NCI-H748 treated with DMSO at 0.1 percent for 48 hours (cell line): ENCODE data around the gene TRABD2B.

Experiments used
- DNase-seq: peaks from one replicate; lab custom pipeline; 2025; lab: John Stamatoyannopoulos, UW

Gene TRABD2B

DNA sequence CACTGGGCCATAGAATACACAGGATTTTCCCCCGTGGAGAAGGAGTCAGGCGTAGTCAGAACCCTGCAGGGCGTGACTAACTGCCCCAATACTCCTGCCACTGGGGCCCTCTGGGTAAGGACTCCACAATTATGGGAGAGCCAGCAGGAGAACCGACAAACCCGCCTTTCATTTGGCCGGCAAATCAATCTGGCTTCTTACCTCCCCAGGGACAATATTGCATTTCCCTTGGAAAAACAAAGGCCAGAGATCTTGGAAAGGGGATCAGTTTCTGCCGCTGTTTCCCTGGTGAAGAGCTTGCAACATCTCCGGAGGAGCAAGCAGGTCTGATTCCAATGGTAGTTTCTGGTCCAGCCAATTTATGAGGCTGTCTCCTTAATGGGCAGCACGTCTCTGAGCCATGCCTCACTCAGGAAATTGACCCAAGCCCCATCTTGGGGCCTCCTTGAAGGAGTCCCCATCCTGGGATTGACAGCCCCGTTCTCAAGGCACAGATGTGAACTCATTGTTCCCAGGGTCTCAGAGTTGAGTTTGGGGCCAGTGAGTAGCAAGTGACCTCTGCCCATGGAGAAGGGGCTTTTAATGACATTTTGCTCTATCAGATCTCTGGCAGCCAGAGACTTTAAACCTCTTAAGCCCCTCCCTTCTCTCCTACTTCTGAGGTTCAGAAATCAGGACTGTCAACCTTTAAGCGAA, 4.3 kb downstream of the TRABD2B start:
- no peak for DNase-seq

DNA sequence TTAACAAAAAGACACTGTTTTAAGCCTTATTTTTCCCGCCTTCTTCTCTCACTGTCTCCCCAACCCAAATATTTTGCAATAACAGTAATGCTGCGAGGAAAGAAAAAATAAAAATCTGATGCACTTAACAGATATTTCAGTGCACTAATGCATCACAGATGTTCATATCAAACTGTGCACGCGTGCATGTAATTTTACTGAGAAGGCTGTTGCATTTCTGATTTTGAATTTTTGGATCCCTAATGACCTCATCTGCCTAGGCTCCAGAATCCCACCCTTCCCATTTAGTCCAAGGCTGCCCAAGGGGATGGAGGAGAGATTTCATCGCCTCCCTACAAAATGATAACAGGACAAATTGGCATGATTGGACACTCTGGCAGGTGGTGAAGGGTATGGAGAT, 5.5 kb downstream of the TRABD2B start:
- DNase-seq = no peak

- no peak for DNase-seq
Measured at GRCh38 chr1:47991187-47991586, 6.0 kb downstream of the TRABD2B start.

DNA sequence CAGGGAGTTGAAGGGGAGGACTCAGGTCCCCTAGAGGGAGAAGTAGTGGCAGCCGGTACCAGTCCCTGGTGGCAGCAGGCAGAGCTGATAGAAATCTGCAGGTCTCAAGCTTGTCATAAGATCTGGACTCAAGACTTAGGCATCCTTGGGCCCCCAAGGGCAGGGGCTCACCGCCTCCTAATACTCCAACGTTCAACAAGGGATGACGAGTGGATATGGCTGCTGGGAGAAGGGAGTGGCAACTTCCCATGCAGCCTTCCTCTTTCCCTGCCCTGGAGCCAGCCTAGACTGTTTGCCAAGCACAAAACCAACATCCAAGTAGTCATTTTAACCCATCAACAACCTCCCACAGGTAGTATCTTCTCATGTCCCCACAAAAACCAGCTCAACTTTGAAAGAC, 6.9 kb downstream of the TRABD2B start:
- DNase-seq = no peak

- DNase-seq = no peak
Measured at GRCh38 chr1:47987601-47988000, 9.6 kb downstream of the TRABD2B start.

DNA sequence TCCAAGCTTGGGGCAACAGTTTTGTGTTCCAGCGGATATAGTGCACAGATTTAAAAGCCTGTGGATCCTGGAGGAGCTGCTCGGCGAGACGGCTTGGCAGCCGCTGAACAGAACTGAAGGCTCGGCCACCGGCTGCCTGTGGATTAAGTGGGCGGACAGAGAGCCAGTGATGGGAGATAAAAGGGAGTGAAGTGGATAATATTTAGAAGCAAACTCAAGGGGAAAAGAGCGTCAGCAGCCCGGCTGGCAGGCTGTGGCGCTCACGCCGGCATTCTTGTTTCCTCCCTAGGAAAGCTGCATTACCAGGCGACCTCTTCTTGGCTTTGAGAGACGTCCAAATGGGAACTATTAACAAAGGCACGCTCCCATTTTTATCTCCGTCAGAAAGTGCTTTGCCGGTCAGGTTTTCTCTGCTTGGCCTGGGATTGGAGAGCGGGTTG, 10.4 kb downstream of the TRABD2B start:
- no peak for DNase-seq

DNA sequence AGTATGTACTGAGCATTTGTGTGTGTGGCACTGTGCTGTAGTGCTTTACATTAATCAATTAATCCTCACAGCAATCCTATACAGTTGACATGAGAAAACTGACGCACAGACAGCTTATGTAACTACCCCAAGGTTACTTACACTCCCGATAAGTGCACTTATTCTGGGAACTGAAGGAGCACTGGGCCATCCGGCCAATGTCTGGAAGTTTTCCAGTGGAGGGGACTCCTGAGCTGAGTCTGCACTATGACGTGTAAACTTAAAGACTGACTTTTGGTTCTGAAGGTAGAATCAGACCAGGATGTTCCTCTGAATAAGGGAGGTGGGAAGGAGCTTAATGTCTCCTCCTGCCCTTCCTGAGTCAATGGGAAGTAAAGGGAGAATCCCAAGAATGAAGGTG, 12.2 kb downstream of the TRABD2B start:
- DNase-seq = no peak

GRCh38 chr1:47984175-47984789, 12.9 kb downstream of the TRABD2B start:
- DNase-seq = no peak

GRCh38 chr1:47983691-47984090, 13.5 kb downstream of the TRABD2B start:
- no peak for DNase-seq

DNA sequence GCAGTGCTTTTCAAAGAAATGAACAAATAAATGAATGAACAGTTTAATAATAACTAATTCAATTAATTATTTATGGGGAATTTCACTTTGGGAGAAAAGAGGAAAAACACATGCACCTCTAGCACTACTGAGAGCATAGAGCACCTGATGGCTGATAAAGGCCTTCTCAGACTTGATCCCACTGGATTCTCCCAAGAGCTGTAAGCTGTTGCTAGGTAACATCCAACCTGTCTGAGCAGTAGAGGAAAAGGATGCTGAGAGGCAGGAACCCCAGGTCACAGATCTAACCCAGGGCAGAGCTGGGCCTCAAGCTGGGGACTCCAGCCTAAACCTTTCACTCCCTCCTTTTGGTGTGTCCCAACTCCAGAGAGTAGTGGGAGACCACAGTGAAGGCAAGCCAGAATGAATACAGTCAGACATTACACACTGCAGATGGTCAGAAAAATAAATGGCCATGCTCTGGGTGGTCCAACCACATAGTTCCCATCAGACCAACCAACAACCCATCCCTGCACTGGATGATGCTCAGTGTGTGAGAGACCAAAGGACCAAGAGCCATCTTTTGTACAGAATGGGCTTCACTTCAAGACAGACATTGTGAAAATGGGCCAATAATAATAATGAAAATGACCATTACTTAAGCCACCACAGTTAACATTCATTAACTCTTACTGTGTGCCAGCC, 15.4 kb downstream of the TRABD2B start:
- DNase-seq = no peak

GRCh38 chr1:47980501-47980900, 16.7 kb downstream of the TRABD2B start:
- no peak for DNase-seq

DNA sequence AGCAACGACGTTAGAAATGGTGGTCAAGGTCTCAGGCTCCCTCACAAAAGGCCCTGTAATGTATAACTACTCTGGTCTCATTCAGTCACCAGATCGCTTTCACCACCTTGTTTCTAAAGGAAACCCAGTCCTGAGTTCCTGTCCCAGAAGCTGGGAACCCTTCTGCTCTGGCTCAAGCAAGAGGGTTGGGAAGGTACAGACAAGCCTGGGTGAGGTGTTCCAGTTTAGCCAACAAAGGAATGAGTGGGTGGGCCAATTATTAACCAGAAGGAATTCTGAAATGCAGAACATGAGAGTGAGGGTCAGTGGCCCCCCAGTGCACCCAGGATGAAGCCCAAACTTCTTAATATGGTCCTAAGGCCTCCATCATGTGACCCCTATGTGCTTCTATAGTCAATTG, 17.5 kb downstream of the TRABD2B start:
- DNase-seq = no peak

DNA sequence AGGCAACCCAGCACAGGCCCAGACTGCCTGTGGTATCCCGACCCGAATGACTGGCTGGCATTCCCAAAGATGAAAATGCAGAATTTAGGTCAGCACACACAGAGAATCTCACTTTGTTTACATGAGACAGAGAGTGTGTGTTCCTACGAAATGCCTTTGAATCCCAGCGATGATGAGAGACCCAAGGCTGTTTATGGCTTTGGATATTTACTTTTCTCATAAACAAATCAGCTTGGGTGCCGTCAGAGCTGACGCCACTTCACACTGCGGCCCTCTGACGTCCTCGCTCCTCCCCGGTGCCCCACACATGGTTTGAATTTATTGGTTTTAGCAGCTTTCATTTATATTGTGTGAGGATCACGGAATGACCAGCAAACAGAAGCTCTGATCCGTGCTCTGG, 18.7 kb downstream of the TRABD2B start:
- no peak for DNase-seq

DNA sequence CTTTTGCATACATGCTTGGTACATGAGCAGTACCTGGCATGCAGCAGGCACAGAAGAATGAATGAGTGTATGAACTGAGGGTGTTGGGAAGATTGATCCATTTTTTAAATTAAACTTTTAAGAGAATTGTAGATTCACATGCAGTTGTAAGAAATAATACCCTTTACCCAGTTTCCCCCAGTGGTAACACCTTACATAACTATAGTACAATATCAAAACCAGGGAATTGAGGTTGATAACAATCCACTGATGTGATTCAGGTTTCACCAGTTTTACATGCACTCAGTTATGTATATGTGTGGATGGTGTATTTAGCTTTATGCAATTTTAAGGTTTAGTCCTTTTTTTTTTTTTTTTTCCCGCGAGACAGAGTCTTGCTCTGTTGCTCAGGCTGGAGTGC, 20.5 kb downstream of the TRABD2B start:
- no peak for DNase-seq

- no peak for DNase-seq
Measured at GRCh38 chr1:47976267-47976666, 20.9 kb downstream of the TRABD2B start.

GRCh38 chr1:47975302-47975921, 21.8 kb downstream of the TRABD2B start:
- DNase-seq = no peak

DNA sequence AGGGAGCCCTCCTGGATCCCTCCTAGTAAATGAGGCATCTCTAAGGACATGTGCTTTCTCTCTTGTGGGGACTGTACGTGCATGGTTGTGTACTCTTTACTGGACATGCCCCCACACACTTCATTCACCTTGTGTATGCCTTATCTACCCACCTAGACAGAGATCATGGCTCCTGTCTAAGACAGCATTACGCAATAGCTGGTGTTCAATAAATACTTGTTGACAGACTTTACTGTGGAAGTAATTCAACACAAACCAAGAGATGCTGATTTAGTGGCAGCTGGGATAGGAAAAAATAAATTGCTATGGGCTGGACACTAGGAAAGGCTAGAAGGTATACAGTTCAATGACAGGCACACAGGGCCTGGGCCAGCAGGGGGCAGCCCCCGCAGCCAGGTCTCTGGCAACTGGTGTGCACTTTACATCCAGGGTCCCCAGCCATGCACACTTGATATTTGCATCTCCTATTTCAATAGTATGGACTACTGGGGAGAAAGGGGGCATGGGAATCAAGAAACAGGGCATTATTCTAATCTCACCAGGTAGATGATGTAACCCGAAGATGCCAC, 24.2 kb downstream of the TRABD2B start:
- no peak for DNase-seq

GRCh38 chr1:47971385-47972160, 25.6 kb downstream of the TRABD2B start:
- DNase-seq = no peak

- no peak for DNase-seq
Measured at GRCh38 chr1:47970882-47971281, 26.3 kb downstream of the TRABD2B start.

- DNase-seq = no peak
Measured at GRCh38 chr1:47969478-47969877, 27.7 kb downstream of the TRABD2B start.

GRCh38 chr1:47968556-47968888, 28.7 kb downstream of the TRABD2B start:
- DNase-seq = no peak
